Sigmoid colon (tissue), 4 donors: ENCODE results near the gene SCN4A.

Experiments used
- EP300 ChIP-seq, 4 donors: sonication (generic); formaldehyde crosslinking; IDR thresholded peaks; one replicate each; pipeline ENCODE4 v1.6.1; 2017; ENCODE audit warnings: antibody characterized with exemption in 4 of 4
- POLR2A ChIP-seq, 2 donors: fragments of 450-650 bp; IDR thresholded peaks; one replicate each; pipeline ENCODE4 v1.6.1; 2016; ENCODE audit warnings: antibody characterized with exemption in 2 of 2, mild to moderate bottlenecking in 2 of 2, moderate library complexity in 2 of 2
- POLR2AphosphoS5 ChIP-seq, 4 donors: sonication (generic); formaldehyde crosslinking; IDR thresholded peaks; one replicate each; pipeline ENCODE4 v1.6.1; 2017; ENCODE audit warnings: antibody characterized with exemption in 4 of 4
- TF ChIP-seq, protein P1 (sequence below), 4 experiments: fragments of 450-650 bp in 3 of 4; fragments of 200-600 bp in 1 of 4; IDR thresholded peaks; one replicate each; pipeline ENCODE4 v1.5.1; 2016 to 2019; ENCODE audit warnings: antibody characterized with exemption in 4 of 4, mild to moderate bottlenecking in 3 of 4, moderate library complexity in 2 of 4

DNA sequence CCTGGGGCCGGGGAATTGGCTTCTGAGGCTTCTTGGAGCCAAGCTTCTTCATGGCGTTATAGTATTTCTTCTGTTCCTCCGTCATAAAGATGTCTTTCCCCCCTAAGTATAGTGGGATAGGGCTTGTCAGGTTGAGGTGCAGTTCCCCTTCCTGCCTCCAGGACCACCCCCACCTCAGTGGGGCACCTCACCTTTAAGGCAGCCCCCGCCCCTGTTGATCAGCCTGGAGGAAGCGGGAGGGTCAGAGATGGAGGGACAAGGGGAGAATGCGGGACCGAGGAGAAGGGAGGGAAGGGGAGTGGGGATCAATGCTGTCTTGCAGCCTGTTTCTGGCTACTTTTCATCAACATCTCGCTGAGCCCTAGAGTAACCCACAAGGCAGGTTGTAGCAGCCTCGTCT lies 29.0 kb downstream of the SCN4A start:
- TF ChIP-seq, protein P1, sequence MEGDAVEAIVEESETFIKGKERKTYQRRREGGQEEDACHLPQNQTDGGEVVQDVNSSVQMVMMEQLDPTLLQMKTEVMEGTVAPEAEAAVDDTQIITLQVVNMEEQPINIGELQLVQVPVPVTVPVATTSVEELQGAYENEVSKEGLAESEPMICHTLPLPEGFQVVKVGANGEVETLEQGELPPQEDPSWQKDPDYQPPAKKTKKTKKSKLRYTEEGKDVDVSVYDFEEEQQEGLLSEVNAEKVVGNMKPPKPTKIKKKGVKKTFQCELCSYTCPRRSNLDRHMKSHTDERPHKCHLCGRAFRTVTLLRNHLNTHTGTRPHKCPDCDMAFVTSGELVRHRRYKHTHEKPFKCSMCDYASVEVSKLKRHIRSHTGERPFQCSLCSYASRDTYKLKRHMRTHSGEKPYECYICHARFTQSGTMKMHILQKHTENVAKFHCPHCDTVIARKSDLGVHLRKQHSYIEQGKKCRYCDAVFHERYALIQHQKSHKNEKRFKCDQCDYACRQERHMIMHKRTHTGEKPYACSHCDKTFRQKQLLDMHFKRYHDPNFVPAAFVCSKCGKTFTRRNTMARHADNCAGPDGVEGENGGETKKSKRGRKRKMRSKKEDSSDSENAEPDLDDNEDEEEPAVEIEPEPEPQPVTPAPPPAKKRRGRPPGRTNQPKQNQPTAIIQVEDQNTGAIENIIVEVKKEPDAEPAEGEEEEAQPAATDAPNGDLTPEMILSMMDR (IDR thresholded peaks at IDR 0.05), result no peak
- no peak for TF ChIP-seq POLR2A (IDR thresholded peaks at IDR 0.05)
- no peak for TF ChIP-seq POLR2AphosphoS5 (IDR thresholded peaks at IDR 0.05)
- no peak for TF ChIP-seq EP300 (IDR thresholded peaks at IDR 0.05)
